Neural cell (in vitro differentiated cells): Measurements from ENCODE around the gene KCNK2. TPM values are rescaled to one million over a fixed set of nuclear protein-coding genes. Genes with fewer than 3 reads are reported as not detected.

ENCODE experiments used
- H2AFZ ChIP-seq: fragments of 200-600, 300-800 bp; sonication (generic), shearing (Covaris generic); 2 replicates; pipeline ENCODE4 v1.6.0; 2014; ENCODE audit warnings: low read depth, mild to moderate bottlenecking, antibody characterized with exemption, low read length, moderate library complexity
- H3F3A ChIP-seq: fragments of 200-600 bp; shearing (Covaris generic); 2 replicates; pipeline ENCODE4 v1.6.1; 2016; ENCODE audit warnings: mild to moderate bottlenecking, moderate library complexity, mixed read lengths, antibody characterized with exemption, low read length; ENCODE audit not compliant: insufficient read depth, poor library complexity, severe bottlenecking
- H3K27ac ChIP-seq: fragments of 200-600, 300-800 bp; sonication (generic), shearing (Covaris generic); 2 replicates; pipeline ENCODE4 v1.5.1; 2014; ENCODE audit warnings: mild to moderate bottlenecking, low read length, moderate library complexity
- H3K27me3 ChIP-seq: fragments of 300-800, 200-600 bp; sonication (generic), shearing (Covaris generic); 2 replicates; pipeline ENCODE4 v1.6.0; 2014; ENCODE audit warnings: mild to moderate bottlenecking, low read depth, low read length, moderate library complexity; ENCODE audit not compliant: insufficient read depth
- H3K36me3 ChIP-seq: fragments of 300-800, 200-600 bp; sonication (generic), shearing (Covaris generic); 2 replicates; pipeline ENCODE4 v1.5.1; 2014; ENCODE audit warnings: mild to moderate bottlenecking, antibody characterized with exemption, low read length, moderate library complexity; ENCODE audit not compliant: insufficient read depth
- H3K4me2 ChIP-seq: fragments of 300-800, 200-600 bp; sonication (generic), shearing (Covaris generic); 2 replicates; pipeline ENCODE4 v1.6.0; 2014; ENCODE audit warnings: mild to moderate bottlenecking, low read length
- H3K4me3 ChIP-seq: fragments of 300-800, 200-600 bp; sonication (generic), shearing (Covaris generic); 2 replicates; pipeline ENCODE4 v1.5.1; 2014; ENCODE audit warnings: mild to moderate bottlenecking, low read length, moderate library complexity
- H3K79me2 ChIP-seq: fragments of 200-600 bp; shearing (Covaris generic); replicated peaks from 2 replicates; pipeline ENCODE4 v1.6.0; 2014; ENCODE audit warnings: mild to moderate bottlenecking, low read length, moderate library complexity; ENCODE audit not compliant: insufficient read depth
- H3K9ac ChIP-seq: fragments of 300-800, 200-600 bp; sonication (generic), shearing (Covaris generic); 2 replicates; pipeline ENCODE4 v1.6.1; 2016; ENCODE audit warnings: mild to moderate bottlenecking, low read length, mixed read lengths
- H3K9me2 ChIP-seq: fragments of 200-600 bp; shearing (Covaris generic); 2 replicates; pipeline ENCODE4 v1.6.1; 2016; ENCODE audit warnings: mild to moderate bottlenecking, low read length, mixed read lengths; ENCODE audit not compliant: insufficient read depth
- H3K9me3 ChIP-seq: fragments of 200-600, 300-800 bp; sonication (generic), shearing (Covaris generic); 2 replicates; pipeline ENCODE4 v1.6.1; 2016; ENCODE audit warnings: mild to moderate bottlenecking, mixed run types, low read length, moderate library complexity, mixed read lengths
- H4K20me1 ChIP-seq: fragments of 200-600 bp; shearing (Covaris generic); 2 replicates; pipeline ENCODE4 v1.6.1; 2016; ENCODE audit warnings: mild to moderate bottlenecking, mixed run types; ENCODE audit not compliant: insufficient read depth
- EP300 ChIP-seq: fragments of 450-650 bp; conservative IDR thresholded peaks from 2 replicates; pipeline ENCODE4 v1.6.1; 2014; ENCODE audit warnings: antibody characterized with exemption, mild to moderate bottlenecking, moderate library complexity; ENCODE audit not compliant: poor library complexity, severe bottlenecking
- EZH2 ChIP-seq: fragments of 200-600, 300-800 bp; shearing (Covaris generic), sonication (generic); IDR thresholded peaks from 2 replicates; pipeline ENCODE4 v1.6.1; 2014; ENCODE audit warnings: antibody characterized with exemption, low read length, borderline replicate concordance, mild to moderate bottlenecking; ENCODE audit not compliant: insufficient read depth, poor library complexity, severe bottlenecking
- MXI1 ChIP-seq: fragments of 450-650 bp; conservative IDR thresholded peaks from 2 replicates; pipeline ENCODE4 v1.6.1; 2014; ENCODE audit warnings: antibody characterized with exemption, mild to moderate bottlenecking; ENCODE audit not compliant: poor library complexity, severe bottlenecking
- POLR2AphosphoS5 ChIP-seq: IDR thresholded peaks from 2 replicates; pipeline ENCODE4 v1.6.1; 2012
- RAD21 ChIP-seq: fragments of 450-650 bp; conservative IDR thresholded peaks from 2 replicates; pipeline ENCODE4 v1.6.1; 2014; ENCODE audit warnings: antibody characterized with exemption, mild to moderate bottlenecking, moderate library complexity
- SMC3 ChIP-seq: fragments of 450-650 bp; conservative IDR thresholded peaks from 2 replicates; pipeline ENCODE4 v1.6.1; 2014; ENCODE audit warnings: antibody characterized with exemption, mild to moderate bottlenecking, moderate library complexity; ENCODE audit not compliant: poor library complexity
- TAF1 ChIP-seq: IDR thresholded peaks from 2 replicates; pipeline ENCODE4 v1.6.1; 2012; ENCODE audit warnings: low read depth
- polyA plus RNA-seq: library from polyadenylated mRNA; depleted of rRNA; stranded (reverse); fragments of >200 nt; gene quantifications from 2 replicates; pipeline ENCODE4 v1.2.3, GENCODE V29; 2014
- TF ChIP-seq, protein P1 (sequence below): IDR thresholded peaks from 2 replicates; pipeline ENCODE4 v1.6.1; 2012; ENCODE audit warnings: borderline replicate concordance
- TF ChIP-seq, protein P2 (sequence below): fragments of 450-650 bp; IDR thresholded peaks from 2 replicates; pipeline ENCODE4 v1.5.1; 2014; ENCODE audit warnings: antibody characterized with exemption, mild to moderate bottlenecking, moderate library complexity; ENCODE audit not compliant: poor library complexity, severe bottlenecking

The KCNK2 gene
- polyA plus RNA-seq, 1 donor from 2014 or later = 6.8 TPM

- Histone ChIP-seq H3K27ac (no peak overlapping the region), H3F3A (no peaks in the 10 kb centered on the region), H3K79me2 (no peaks in the 10 kb centered on the region), H3K27me3 (no peaks in the 10 kb centered on the region), H3K9me2 (no peaks in the 10 kb centered on the region), H3K4me3 (no peak overlapping the region), H3K9ac (no peak overlapping the region), H4K20me1 (no peaks in the 10 kb centered on the region), H2AFZ (no peak overlapping the region), H3K36me3 (no peaks in the 10 kb centered on the region), H3K4me2 (no peak overlapping the region), H3K9me3 (no peaks in the 10 kb centered on the region)
- TF ChIP-seq RAD21 (no peak), MXI1 (no peak), POLR2AphosphoS5 (no peak), EZH2 (no peak), TAF1 (no peak), SMC3 (no peak), EP300 (no peak)
- TF ChIP-seq, protein P1, sequence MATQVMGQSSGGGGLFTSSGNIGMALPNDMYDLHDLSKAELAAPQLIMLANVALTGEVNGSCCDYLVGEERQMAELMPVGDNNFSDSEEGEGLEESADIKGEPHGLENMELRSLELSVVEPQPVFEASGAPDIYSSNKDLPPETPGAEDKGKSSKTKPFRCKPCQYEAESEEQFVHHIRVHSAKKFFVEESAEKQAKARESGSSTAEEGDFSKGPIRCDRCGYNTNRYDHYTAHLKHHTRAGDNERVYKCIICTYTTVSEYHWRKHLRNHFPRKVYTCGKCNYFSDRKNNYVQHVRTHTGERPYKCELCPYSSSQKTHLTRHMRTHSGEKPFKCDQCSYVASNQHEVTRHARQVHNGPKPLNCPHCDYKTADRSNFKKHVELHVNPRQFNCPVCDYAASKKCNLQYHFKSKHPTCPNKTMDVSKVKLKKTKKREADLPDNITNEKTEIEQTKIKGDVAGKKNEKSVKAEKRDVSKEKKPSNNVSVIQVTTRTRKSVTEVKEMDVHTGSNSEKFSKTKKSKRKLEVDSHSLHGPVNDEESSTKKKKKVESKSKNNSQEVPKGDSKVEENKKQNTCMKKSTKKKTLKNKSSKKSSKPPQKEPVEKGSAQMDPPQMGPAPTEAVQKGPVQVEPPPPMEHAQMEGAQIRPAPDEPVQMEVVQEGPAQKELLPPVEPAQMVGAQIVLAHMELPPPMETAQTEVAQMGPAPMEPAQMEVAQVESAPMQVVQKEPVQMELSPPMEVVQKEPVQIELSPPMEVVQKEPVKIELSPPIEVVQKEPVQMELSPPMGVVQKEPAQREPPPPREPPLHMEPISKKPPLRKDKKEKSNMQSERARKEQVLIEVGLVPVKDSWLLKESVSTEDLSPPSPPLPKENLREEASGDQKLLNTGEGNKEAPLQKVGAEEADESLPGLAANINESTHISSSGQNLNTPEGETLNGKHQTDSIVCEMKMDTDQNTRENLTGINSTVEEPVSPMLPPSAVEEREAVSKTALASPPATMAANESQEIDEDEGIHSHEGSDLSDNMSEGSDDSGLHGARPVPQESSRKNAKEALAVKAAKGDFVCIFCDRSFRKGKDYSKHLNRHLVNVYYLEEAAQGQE = no peak
- TF ChIP-seq, protein P2, sequence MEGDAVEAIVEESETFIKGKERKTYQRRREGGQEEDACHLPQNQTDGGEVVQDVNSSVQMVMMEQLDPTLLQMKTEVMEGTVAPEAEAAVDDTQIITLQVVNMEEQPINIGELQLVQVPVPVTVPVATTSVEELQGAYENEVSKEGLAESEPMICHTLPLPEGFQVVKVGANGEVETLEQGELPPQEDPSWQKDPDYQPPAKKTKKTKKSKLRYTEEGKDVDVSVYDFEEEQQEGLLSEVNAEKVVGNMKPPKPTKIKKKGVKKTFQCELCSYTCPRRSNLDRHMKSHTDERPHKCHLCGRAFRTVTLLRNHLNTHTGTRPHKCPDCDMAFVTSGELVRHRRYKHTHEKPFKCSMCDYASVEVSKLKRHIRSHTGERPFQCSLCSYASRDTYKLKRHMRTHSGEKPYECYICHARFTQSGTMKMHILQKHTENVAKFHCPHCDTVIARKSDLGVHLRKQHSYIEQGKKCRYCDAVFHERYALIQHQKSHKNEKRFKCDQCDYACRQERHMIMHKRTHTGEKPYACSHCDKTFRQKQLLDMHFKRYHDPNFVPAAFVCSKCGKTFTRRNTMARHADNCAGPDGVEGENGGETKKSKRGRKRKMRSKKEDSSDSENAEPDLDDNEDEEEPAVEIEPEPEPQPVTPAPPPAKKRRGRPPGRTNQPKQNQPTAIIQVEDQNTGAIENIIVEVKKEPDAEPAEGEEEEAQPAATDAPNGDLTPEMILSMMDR = no peak
Observed at GRCh38 chr1:215200121-215200520, 117.6 kb downstream of the KCNK2 start.

- H3K79me2 ChIP-seq = no peaks in the 10 kb centered on the region
- H3K4me3 ChIP-seq = no peak overlapping the region
- no peaks in the 10 kb centered on the region for H3K9me2 ChIP-seq
- H3K4me2 ChIP-seq = no peak overlapping the region
- no peaks in the 10 kb centered on the region for H3K36me3 ChIP-seq
- no peaks in the 10 kb centered on the region for H3F3A ChIP-seq
- H3K9ac ChIP-seq = no peak overlapping the region
- no peak overlapping the region for H2AFZ ChIP-seq
- no peaks in the 10 kb centered on the region for H3K9me3 ChIP-seq
- no peak overlapping the region for H3K27ac ChIP-seq
- no peak for TF ChIP-seq RAD21
- no peak for TF ChIP-seq EZH2
- no peak for TF ChIP-seq EP300
- TF ChIP-seq MXI1 = no peak
- TF ChIP-seq, protein P1 = no peak
- TF ChIP-seq TAF1 = no peak
- no peak for TF ChIP-seq SMC3
- no peak for TF ChIP-seq POLR2AphosphoS5
- TF ChIP-seq, protein P2 = no peak
- no peaks in the 10 kb centered on the region for H4K20me1 ChIP-seq
- H3K27me3 ChIP-seq = no peaks in the 10 kb centered on the region
Observed at GRCh38 chr1:215201283-215201682, 118.7 kb downstream of the KCNK2 start.
